HG03469 (cell line): ENCODE data around the gene CHST8.

ENCODE experiments used
- ATAC-seq: cut with Tn5 transposase; IDR thresholded peaks from one replicate; pipeline ENCODE4 v1.9.1; 2021; ENCODE audit warnings: mild to moderate bottlenecking, moderate library complexity, moderate number of reproducible peaks; ENCODE audit not compliant: unreplicated experiment

CHST8 gene

GRCh38 chr19:33734913-33735312 lies 113.2 kb downstream of the CHST8 start:
- no peak for ATAC-seq

DNA sequence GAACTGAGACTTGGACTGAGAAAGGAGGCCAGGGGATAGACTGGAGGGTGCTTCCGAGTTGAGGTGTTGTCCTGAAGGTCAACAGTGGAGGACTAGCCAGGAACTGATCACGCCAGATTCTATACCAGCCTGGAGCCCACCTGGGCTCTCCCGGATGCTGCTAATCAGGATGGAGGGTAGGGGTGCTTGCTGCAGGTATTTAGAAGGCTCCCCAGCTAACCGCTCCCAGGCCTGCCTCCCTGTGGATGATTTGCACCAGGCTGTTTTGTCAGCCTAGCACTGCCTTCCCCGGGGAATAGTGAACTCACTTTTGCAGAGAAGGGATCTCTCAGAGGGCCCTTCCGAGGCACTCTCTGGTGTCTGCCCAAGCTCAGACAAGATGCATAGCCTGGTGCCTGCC lies 114.4 kb downstream of the CHST8 start:
- no peak for ATAC-seq

DNA sequence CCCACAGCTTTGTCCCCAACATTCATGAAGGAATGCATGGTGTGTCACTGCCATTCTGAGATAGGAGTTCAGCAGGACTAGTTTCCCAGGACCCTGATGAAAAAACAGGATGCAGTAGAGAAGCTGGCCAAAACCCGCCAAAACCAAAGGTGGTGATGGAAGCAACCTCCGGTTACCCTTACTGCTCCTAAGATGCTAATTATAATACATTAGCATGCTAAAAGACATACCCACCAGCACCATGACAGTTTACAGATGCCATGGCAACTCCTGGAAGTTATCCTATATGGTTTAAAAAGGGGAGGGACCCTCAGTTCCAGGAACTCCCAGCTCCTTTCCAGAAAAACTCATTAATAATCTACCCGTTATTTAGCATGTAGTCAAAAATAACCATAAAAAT lies 115.0 kb downstream of the CHST8 start:
- no peak for ATAC-seq

DNA sequence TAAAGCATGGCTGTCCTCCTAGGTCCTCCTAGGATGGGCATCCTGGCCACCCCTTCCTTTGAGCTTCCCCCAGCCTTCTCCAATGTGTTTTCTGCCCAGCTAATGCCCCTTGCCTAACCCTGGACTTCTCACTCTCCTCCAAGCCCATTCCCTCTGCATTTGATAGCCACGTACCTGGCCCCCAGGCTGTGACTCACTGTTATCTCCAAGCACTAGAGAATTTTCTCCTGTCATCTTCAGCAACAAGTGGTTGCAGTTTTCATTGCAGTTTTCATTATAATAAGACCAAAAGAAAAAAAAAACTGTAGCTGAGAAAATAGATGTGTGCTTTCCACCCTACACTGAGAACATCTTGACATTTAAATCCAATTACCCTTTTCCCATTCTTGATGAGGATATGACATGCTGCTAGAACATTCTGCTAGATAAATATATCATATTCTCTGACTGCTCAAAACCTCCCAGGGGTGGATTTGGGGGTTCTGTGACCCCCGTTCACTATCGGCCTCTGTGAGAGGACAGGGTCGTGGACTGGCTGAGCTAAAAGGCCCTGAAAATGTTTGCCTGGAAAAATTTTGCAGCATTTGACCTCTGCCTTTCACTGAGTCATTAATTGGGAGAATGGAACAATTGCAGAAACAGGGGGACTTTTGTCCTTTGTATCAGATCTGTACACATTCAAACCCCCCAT lies 116.1 kb downstream of the CHST8 start:
- no peak for ATAC-seq

GRCh38 chr19:33740811-33741396 lies 119.2 kb downstream of the CHST8 start:
- ATAC-seq: no peak

DNA sequence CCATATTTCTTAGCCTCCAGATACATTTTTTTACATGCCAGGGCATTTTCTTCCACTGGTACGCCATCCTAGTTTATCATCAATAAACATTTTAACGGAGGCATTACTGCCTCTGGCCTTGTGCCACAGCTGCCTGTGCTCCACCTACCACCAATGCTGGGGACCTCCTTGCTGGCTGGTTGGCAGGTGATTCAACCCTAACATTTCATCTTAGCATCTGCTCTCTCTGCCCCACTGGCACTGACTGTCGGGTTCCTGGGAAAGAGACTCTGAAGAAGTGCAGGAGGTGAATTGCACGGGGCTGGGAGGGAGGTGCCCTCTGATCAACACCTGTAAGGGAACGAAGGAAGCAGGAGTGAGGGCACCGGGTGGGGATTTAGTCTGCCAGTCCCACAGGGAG lies 123.5 kb downstream of the CHST8 start:
- no peak for ATAC-seq

GRCh38 chr19:33746159-33746558 lies 124.4 kb downstream of the CHST8 start:
- no peak for ATAC-seq

- ATAC-seq: no peak
Measured at GRCh38 chr19:33747273-33747672, 125.5 kb downstream of the CHST8 start.

GRCh38 chr19:33748231-33748630 lies 126.5 kb downstream of the CHST8 start:
- ATAC-seq: no peak

DNA sequence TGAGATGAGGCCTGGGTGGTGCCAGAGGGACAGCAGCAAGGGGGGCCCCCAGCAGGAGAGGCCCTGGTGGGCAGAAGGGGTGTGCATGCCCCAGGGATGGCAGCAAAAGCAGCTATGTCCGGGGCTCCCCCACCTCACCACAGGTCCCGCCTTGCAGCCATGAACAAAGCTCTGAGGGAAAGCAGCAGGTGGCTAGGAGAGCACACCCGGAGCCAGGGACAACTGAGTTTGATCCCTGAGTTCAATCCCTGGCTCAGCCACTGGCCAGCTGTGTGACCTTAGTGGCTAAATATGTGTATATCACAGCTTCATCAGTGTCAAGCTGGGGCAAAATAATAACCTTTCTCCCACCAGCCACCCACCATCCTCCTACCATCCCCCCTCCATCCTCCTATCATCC lies 127.3 kb downstream of the CHST8 start:
- no peak for ATAC-seq

- ATAC-seq: no peak
Measured at GRCh38 chr19:33749619-33750175, 127.9 kb downstream of the CHST8 start.

DNA sequence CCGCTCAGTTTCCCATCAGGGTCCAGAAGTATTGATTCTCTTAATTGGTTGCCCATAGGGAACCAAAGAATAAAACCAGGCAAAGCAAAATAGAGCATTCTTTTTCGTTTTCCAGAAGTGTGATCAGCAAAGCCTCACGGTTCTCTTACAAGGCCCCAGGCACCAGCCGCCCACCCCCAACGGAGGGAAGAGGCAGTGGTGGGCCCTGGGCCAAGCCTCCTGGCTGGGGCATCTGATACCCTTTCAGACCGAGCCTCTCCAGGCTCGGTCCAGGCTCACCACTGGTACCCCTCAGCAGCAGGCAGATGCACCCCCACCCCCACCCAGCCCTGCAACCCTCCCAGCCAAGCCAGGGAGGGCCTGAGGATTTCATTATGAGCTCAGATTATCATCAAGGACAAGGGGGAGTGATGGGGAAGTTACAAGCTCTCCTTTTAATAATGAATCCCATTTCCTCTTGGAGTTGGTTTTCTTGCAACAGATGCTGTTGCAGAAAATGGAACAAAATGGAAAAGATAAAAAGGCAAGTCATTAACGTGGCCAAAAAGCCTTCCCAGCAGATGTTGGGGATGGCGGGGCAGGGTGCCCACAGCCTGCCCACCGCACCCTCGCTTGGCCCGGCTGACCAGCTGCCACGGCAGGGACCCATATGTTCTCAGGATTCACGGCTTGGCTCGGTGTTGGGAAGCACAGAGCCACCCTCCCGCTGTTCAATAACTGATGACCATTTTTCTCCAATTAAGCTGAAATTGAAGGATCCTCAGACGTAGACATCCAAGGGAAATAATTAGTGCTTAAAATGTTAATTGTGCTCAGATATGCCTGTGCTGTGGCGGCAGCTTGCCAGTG lies 129.1 kb downstream of the CHST8 start:
- ATAC-seq: no peak

- ATAC-seq: no peak
Measured at GRCh38 chr19:33751436-33751770, 129.7 kb downstream of the CHST8 start.

DNA sequence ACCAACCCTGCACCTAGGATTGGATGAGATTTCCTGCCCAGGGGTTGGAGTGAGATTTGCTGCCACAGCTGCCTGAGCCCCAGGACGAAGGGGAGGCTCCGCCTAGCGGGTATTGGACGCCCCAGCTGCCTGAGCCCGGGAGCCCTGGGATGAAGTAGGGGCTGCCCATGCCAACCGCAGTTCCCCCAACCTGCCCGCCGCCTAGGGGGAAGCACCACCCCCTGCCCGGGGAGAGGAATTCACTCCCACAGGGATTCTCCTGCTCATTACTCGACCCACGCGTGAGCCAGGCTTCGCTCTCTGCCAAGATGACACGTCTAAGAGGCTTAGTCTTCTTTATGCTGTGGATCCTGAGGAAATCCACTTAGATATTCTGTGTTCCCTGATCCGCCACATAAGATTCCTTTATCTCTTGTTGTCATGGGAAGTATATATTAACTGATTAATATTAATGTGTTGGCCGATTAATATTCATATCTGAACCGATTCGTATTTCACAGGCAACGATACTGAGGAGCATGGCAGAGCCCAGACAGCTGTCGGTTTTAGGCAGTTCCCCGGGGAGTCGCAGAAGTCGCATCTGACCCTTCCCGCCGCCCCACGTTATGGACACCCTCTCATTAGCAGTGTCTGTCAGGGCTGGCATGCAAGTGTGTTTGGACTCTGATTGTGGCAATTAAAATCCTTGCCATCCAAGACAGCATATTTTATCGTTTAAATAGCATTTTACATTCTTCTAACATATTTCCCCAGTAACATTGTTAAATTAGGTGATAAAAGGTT lies 130.5 kb downstream of the CHST8 start:
- ATAC-seq: no peak

- ATAC-seq: no peak
Measured at GRCh38 chr19:33752945-33753344, 131.2 kb downstream of the CHST8 start.

DNA sequence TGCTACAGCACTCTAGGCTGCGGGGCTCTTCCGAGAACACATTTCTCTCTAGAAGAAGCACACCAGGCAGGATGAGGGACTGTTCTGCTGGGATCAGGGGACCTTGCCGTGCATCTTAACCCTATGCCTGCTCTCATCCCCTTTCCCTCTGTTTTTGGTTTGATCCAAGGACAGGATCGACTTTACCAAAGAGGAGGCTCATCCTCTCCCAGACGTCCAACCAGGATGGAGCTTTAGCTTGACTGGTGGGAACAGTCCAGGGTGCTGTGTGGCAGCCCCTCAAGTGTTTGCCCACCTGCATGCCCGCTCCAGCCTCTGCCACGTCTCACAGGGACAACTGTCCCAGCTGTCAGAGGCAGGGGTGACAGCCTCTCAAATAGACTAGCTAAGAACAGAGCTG lies 132.6 kb downstream of the CHST8 start:
- ATAC-seq: no peak

DNA sequence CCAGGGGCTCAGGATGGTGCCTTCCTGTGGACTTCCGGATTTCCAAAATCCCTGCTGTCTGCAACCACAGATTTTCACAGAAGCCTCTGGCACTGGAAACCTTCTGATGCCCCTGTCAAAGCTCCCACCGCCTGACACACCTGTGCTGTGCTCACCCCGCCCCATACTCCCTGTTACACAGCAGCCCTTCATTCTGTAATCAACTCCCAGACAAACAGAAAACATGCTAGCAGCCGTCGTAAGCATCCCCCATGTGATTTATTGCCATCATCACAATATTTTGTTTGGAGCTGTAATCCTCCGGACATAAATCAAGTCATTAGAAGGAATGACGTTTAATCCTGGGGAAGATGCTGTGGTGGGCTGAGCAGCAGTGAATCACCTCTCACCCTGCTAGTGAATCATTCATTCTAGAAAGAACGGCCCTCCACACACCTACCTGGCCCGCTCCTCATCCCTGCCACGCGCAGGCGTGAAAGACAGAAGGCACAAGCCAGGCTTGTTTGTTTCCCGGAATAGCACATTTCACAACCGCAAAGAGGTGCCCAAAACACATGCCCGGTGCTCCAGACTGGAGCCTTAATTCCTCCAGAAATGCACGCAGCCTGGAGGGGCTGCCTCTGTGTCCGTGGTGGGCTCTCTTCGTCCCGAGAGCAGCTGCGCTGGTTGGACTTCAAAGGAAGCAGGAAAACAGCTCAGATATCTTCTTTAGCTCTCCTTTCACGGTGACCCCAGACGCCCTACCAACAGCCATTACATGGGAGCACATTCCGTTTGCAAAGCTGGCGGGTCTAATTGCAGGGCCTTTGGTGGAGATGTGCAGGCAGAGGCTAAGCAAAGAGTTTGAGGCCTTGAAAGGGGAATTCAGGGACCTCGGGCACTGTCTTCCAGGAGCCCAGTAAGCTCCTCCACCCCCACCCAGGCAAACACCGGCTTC lies 133.6 kb downstream of the CHST8 start:
- no peak for ATAC-seq

GRCh38 chr19:33756177-33756576 lies 134.4 kb downstream of the CHST8 start:
- no peak for ATAC-seq

DNA sequence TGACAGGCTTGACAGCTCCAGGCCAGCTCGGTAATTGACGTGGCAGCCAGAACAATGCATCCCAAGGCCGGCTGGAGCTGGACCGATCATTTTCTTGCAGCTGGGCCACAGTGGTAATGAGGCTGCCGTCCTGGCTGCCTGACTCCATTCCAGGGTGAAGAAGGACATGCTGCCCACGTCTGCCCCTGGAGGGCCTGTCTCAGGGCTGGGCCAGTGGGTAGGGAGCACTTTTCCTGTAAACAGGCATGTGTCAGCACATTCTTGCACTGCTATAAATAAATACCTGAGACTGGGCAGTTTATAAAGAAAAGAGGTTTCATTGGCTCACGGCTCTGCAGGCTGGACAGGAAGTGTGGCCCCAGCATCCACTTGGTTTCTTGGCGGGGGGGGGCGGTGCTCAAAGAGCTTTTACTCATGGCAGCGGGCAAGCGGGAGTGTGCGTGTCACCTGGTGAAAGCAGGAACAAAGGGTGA lies 136.8 kb downstream of the CHST8 start:
- ATAC-seq: no peak

GRCh38 chr19:33759356-33759755 lies 137.6 kb downstream of the CHST8 start:
- ATAC-seq: no peak
